DMS53 treated with DMSO at 0.1 percent for 48 hours (cell line): ENCODE data around the gene MAFG.
A peak's percentile ranks its signal among the peaks of the same experiment; 100 is the strongest.

Experiments
- DNase-seq: peaks from one replicate; lab custom pipeline; 2025; ENCODE audit not compliant: unreplicated experiment; lab: John Stamatoyannopoulos, UW

Gene MAFG

GRCh38 chr17:81940538-81941483 is 13.3 kb upstream of the MAFG start:
- DNase-seq = no peak

- DNase-seq = no peak
Observed at GRCh38 chr17:81939881-81940385, 12.4 kb upstream of the MAFG start.

GRCh38 chr17:81939218-81939617 is 11.7 kb upstream of the MAFG start:
- no peak for DNase-seq

- DNase-seq = no peak
Observed at GRCh38 chr17:81935709-81936084, 8.2 kb upstream of the MAFG start.

- no peak for DNase-seq
Observed at GRCh38 chr17:81934850-81935708, 7.5 kb upstream of the MAFG start.

GRCh38 chr17:81934098-81934757 is 6.7 kb upstream of the MAFG start:
- DNase-seq = no peak

GRCh38 chr17:81933178-81933699 is 5.7 kb upstream of the MAFG start:
- DNase-seq = no peak

GRCh38 chr17:81932333-81932983 is 4.9 kb upstream of the MAFG start:
- no peak for DNase-seq

GRCh38 chr17:81931557-81932332 is 4.2 kb upstream of the MAFG start:
- no peak for DNase-seq

- no peak for DNase-seq
Observed at GRCh38 chr17:81931189-81931556, 3.6 kb upstream of the MAFG start.

- DNase-seq = no peak
Observed at GRCh38 chr17:81930142-81931125, 2.9 kb upstream of the MAFG start.

- no peak for DNase-seq
Observed at GRCh38 chr17:81929253-81930141, 2.0 kb upstream of the MAFG start.

GRCh38 chr17:81928544-81929252 is 1.2 kb upstream of the MAFG start:
- no peak for DNase-seq

GRCh38 chr17:81927152-81927652 is 333 bp downstream of the MAFG start:
- no peak for DNase-seq

GRCh38 chr17:81926451-81927151 is 934 bp downstream of the MAFG start:
- DNase-seq = peak; percentile 69

GRCh38 chr17:81925860-81926450 is 1.6 kb downstream of the MAFG start:
- no peak for DNase-seq
